ENCODE measurements around the gene RIOK2. TPM values are rescaled to one million over a fixed set of nuclear protein-coding genes. Genes with fewer than 3 reads are reported as not detected.

The RIOK2 gene
- total RNA-seq (24.6 and 25.4 TPM in 2 replicates), polyA plus RNA-seq (17.0 and 18.2 TPM in 2 replicates), polyA minus RNA-seq (ENCODE audit: low replicate concordance) (0.71 TPM in 1 of 2 replicates, not detected in the other)
- polyA plus RNA-seq (2012): 26.4 and 30.5 TPM in 2 replicates

DNA sequence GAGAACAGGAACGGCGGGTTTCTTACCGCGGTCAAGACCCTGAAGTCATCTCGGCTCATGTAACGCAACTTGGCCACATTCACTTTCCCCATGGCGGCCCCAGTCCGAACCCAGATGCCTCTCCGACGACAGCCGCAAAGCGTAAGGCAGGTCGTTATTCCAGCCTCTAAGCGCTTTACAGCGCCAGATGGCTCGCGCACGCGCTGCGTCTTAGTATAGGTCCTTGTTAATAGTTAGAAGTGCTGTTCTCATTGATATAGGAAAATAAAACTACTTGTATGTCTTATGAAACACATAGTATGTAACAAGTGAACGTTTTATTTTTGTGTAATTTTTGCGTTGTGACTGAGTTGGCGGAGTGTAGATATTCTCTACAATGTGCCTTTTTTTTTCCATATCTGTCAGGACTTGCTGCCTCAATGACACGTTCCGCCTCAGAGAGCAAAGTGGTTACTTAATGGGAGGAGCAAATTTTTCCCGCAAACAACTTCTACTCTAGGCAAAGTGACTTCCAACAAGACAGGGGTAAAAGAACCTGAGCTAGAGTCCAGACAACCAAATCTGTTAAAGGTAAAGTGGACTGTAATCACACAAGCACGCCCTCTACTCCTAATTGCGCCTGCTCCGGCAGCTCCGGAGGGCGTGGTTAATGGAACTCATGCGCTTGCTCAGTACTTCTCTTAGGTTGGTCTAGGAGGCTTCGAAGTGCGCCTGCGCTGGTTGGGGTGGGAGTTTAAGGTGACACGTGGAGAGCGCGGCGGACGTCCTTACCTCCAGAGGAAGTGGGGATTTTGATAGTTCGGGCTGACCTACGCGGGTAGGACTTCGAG is at the start of gene RIOK2:
Gene RIOK2, minus strand, starts transcription at position 148 of the 830 bp plus-strand sequence. Its CDS starts 56 bp downstream, at position 92.
- peaks cover 3% of the 10 kb centered on the region for H3K36me3 ChIP-seq (ENCODE audit: control insufficient read depth, insufficient read depth, low read length)
- peak within 1 kb of the TSS; percentile 91 for H3K4me2 ChIP-seq (ENCODE audit: extremely low read depth, insufficient read depth, low read length)
- H3K27ac ChIP-seq (ENCODE audit: insufficient read depth, low read length): peak within 1 kb of the TSS; percentile 91
- H3K27me3 ChIP-seq (ENCODE audit: control insufficient read depth, insufficient read depth, low read length): no peaks in the 10 kb centered on the region
- peaks cover 31% of the 10 kb centered on the region for H3K79me2 ChIP-seq (ENCODE audit: control insufficient read depth, insufficient read depth, low read length)
- TF ChIP-seq CTCF (conservative IDR thresholded peaks at IDR 0.05 in 1 of 2, IDR thresholded peaks at IDR 0.05 in 1 of 2; ENCODE audit: low read depth in 1 of 2, low read length in 2 of 2) (no peak), EZH2 (IDR thresholded peaks at IDR 0.05; ENCODE audit: low read length, missing control alignments) (no peak)
- H3K4me1 ChIP-seq (ENCODE audit: control insufficient read depth, extremely low read depth, insufficient read depth, low read length): no peaks in the 10 kb centered on the region
- H3K9me3 ChIP-seq (ENCODE audit: control insufficient read depth, insufficient read depth, low read depth, low read length): no peaks in the 10 kb centered on the region
- H4K20me1 ChIP-seq (ENCODE audit: control insufficient read depth, extremely low read depth, insufficient read depth, low read length): no peaks in the 10 kb centered on the region
- peak; percentile 94 to 97 for DNase-seq (ENCODE audit: low read depth in 2 of 2)
- peak within 1 kb of the TSS; percentile 99 for H2AFZ ChIP-seq (ENCODE audit: low read length)
- peak within 1 kb of the TSS; percentile 90 for H3K9ac ChIP-seq (ENCODE audit: insufficient read depth, low read length)
- peak within 1 kb of the TSS; percentile 93 to 100 (median 97) for H3K4me3 ChIP-seq (replicated peaks in 1 of 4; ENCODE audit: control extremely low read depth in 1 of 4, insufficient read depth in 1 of 4, low read depth in 3 of 4, low read length in 4 of 4)

- no peak overlapping the region for H3K27ac ChIP-seq (ENCODE audit: insufficient read depth, low read length)
- no peak overlapping the region for H3K9ac ChIP-seq (ENCODE audit: insufficient read depth, low read length)
- peak; percentile 79 to 84 for TF ChIP-seq CTCF (conservative IDR thresholded peaks at IDR 0.05 in 1 of 2, IDR thresholded peaks at IDR 0.05 in 1 of 2; ENCODE audit: low read depth in 1 of 2, low read length in 2 of 2)
- TF ChIP-seq EZH2 (IDR thresholded peaks at IDR 0.05; ENCODE audit: low read length, missing control alignments): no peak
Measured at GRCh38 chr5:97231025-97231636, 48.1 kb upstream of the RIOK2 start.

GRCh38 chr5:97229688-97230285 is 46.7 kb upstream of the RIOK2 start:
- Histone ChIP-seq H2AFZ (ENCODE audit: low read length) (peak overlapping the region; percentile 13), H3K79me2 (ENCODE audit: control insufficient read depth, insufficient read depth, low read length) (no peaks in the 10 kb centered on the region), H3K27ac (ENCODE audit: insufficient read depth, low read length) (no peak overlapping the region), H3K27me3 (ENCODE audit: control insufficient read depth, insufficient read depth, low read length) (no peaks in the 10 kb centered on the region), H4K20me1 (ENCODE audit: control insufficient read depth, extremely low read depth, insufficient read depth, low read length) (no peaks in the 10 kb centered on the region), H3K9me3 (ENCODE audit: control insufficient read depth, insufficient read depth, low read depth, low read length) (no peaks in the 10 kb centered on the region), H3K4me3 (replicated peaks in 1 of 4; ENCODE audit: control extremely low read depth in 1 of 4, insufficient read depth in 1 of 4, low read depth in 3 of 4, low read length in 4 of 4) (no peak overlapping the region), H3K4me1 (ENCODE audit: control insufficient read depth, extremely low read depth, insufficient read depth, low read length) (no peaks in the 10 kb centered on the region), H3K9ac (ENCODE audit: insufficient read depth, low read length) (no peak overlapping the region), H3K36me3 (ENCODE audit: control insufficient read depth, insufficient read depth, low read length) (no peaks in the 10 kb centered on the region), H3K4me2 (ENCODE audit: extremely low read depth, insufficient read depth, low read length) (no peak overlapping the region)
- TF ChIP-seq EZH2 (IDR thresholded peaks at IDR 0.05; ENCODE audit: low read length, missing control alignments) (no peak), CTCF (conservative IDR thresholded peaks at IDR 0.05 in 1 of 2, IDR thresholded peaks at IDR 0.05 in 1 of 2; ENCODE audit: low read depth in 1 of 2, low read length in 2 of 2) (no peak)
- DNase-seq (ENCODE audit: low read depth in 2 of 2): no peak

More at GRCh38 chr5:97231025-97231636, 48.1 kb upstream of the RIOK2 start:
- Histone ChIP-seq H3K4me3 (replicated peaks in 1 of 4; ENCODE audit: control extremely low read depth in 1 of 4, insufficient read depth in 1 of 4, low read depth in 3 of 4, low read length in 4 of 4) (no peak overlapping the region), H3K27me3 (ENCODE audit: control insufficient read depth, insufficient read depth, low read length) (no peaks in the 10 kb centered on the region), H3K36me3 (ENCODE audit: control insufficient read depth, insufficient read depth, low read length) (no peaks in the 10 kb centered on the region), H3K4me2 (ENCODE audit: extremely low read depth, insufficient read depth, low read length) (no peak overlapping the region), H3K9me3 (ENCODE audit: control insufficient read depth, insufficient read depth, low read depth, low read length) (no peaks in the 10 kb centered on the region), H2AFZ (ENCODE audit: low read length) (no peak overlapping the region), H4K20me1 (ENCODE audit: control insufficient read depth, extremely low read depth, insufficient read depth, low read length) (no peaks in the 10 kb centered on the region), H3K79me2 (ENCODE audit: control insufficient read depth, insufficient read depth, low read length) (no peaks in the 10 kb centered on the region), H3K4me1 (ENCODE audit: control insufficient read depth, extremely low read depth, insufficient read depth, low read length) (no peaks in the 10 kb centered on the region)
- DNase-seq (ENCODE audit: low read depth in 2 of 2): peak; percentile 71 to 89
